Measurements from ENCODE around the gene MTMR10.

DNA sequence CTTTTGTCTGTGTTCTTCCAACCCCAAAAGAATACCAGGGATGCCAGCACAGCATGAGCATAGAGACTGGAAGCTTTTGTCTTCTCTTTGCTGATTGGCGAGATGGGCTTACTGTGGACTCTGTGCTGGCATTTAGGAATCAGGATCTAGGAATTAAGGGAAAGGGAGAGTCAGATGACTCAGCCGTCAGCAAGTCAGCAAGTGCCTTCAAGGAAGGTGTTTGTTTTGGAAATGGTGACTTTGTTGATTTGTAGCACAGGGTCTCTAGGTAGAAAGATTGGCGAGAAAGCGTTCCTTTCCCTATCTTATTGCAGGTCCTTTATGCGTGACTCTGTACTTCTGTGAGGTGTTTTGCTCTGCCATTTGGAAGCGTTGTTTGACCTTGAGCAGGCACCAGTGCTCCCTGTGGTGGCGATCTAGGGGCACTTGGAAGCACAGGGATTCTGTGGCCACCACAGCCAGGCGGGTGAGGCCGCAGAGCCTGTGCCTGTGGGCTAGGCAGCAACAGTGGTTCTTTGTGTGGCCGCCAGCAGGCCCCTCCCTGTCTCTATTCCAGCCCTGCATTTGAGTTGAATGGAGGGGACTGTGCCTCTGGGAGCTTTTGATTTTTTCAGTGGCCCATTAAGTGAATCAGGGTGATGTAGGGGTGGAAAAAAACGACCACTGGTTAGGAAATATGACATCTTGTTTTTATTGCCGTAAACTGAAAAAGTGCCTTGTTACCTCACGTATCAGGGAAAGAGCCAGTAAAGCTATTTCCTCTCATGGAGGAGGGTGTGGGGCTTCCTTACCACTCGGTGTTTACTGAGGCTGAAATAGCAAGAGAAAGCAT is 68.7 kb downstream of the MTMR10 start:
- TF ChIP-seq, protein P1, sequence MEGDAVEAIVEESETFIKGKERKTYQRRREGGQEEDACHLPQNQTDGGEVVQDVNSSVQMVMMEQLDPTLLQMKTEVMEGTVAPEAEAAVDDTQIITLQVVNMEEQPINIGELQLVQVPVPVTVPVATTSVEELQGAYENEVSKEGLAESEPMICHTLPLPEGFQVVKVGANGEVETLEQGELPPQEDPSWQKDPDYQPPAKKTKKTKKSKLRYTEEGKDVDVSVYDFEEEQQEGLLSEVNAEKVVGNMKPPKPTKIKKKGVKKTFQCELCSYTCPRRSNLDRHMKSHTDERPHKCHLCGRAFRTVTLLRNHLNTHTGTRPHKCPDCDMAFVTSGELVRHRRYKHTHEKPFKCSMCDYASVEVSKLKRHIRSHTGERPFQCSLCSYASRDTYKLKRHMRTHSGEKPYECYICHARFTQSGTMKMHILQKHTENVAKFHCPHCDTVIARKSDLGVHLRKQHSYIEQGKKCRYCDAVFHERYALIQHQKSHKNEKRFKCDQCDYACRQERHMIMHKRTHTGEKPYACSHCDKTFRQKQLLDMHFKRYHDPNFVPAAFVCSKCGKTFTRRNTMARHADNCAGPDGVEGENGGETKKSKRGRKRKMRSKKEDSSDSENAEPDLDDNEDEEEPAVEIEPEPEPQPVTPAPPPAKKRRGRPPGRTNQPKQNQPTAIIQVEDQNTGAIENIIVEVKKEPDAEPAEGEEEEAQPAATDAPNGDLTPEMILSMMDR (IDR thresholded peaks at IDR 0.05), result no peak
- TF ChIP-seq NRF1 (IDR thresholded peaks at IDR 0.05; ENCODE audit: low read depth, low read length) (no peak), PBX3 (IDR thresholded peaks at IDR 0.05) (no peak), RAD21 (IDR thresholded peaks at IDR 0.05; ENCODE audit: low read length) (no peak), TAF1 (IDR thresholded peaks at IDR 0.05; ENCODE audit: borderline replicate concordance, low read depth, low read length) (no peak), RFX5 (IDR thresholded peaks at IDR 0.05; ENCODE audit: low read length) (no peak), FOSL2 (IDR thresholded peaks at IDR 0.05; ENCODE audit: borderline replicate concordance, low read depth) (peak; percentile 11; the same call in 1 of the 2 replicates), EP300 (IDR thresholded peaks at IDR 0.05; ENCODE audit: borderline replicate concordance in 1 of 2, low read depth in 1 of 2, low read length in 1 of 2) (no peak)
